ENCODE data around the gene CNN2. TPM values are rescaled to one million over a fixed set of nuclear protein-coding genes. Genes with fewer than 3 reads are reported as not detected.

Gene CNN2
- total RNA-seq, 6 experiments from 2014 or later = 16.4 to 53.8 (median 22.2) TPM

GRCh38 chr19:1080360-1081161 lies 54.2 kb downstream of the CNN2 start:
- intact Hi-C loops (cut with DNase I) = no loop called here
- DNase-seq = peak in 1 of 3 donors; percentile 56
- TF ChIP-seq POLR2A (IDR thresholded peaks at IDR 0.05) (no peak), CTCF (IDR thresholded peaks at IDR 0.05) (no peak)
- H3K27ac ChIP-seq = no peak overlapping the region
- 92% methylated on average over 12 of the region's 50 CpGs for WGBS (ENCODE audit: insufficient coverage, low coverage, low lambda C conversion rate, missing lambda C conversion rate)
- H3K36me3 ChIP-seq = no peaks in the 10 kb centered on the region
- ATAC-seq = no peak
- no peaks in the 10 kb centered on the region for H3K9me3 ChIP-seq
- H3K4me3 ChIP-seq = no peak overlapping the region
- H3K27me3 ChIP-seq = no peaks in the 10 kb centered on the region
- peaks cover 0 to 18% (median 6%) of the 10 kb centered on the region in 4 donors for H3K4me1 ChIP-seq

- intact Hi-C loops (cut with DNase I) = no loop called here
- DNase-seq = peak in 2 of 3 donors; percentile 29 to 72
- Histone ChIP-seq H3K9me3 (no peaks in the 10 kb centered on the region), H3K4me1 (peaks cover 0 to 14% (median 3%) of the 10 kb centered on the region in 4 donors), H3K27ac (no peak overlapping the region), H3K36me3 (peaks cover 0 to under 1% (median 0%) of the 10 kb centered on the region in 4 donors), H3K27me3 (no peaks in the 10 kb centered on the region), H3K4me3 (no peak overlapping the region)
- TF ChIP-seq POLR2A (IDR thresholded peaks at IDR 0.05) = no peak
- no peak for TF ChIP-seq CTCF (IDR thresholded peaks at IDR 0.05)
- 66% methylated on average over 19 of the region's 58 CpGs for WGBS (ENCODE audit: insufficient coverage, low coverage, low lambda C conversion rate, missing lambda C conversion rate)
- peak in 2 of 4 donors; percentile 1 to 36 for ATAC-seq
These were observed 55.1 kb downstream of the CNN2 start for GRCh38 chr19:1081301-1082164.

- Histone ChIP-seq H3K27me3 (no peaks in the 10 kb centered on the region), H3K9me3 (no peaks in the 10 kb centered on the region), H3K4me1 (peaks cover 0 to 14% (median 3%) of the 10 kb centered on the region in 4 donors), H3K36me3 (peaks cover 0 to 5% (median 0%) of the 10 kb centered on the region in 4 donors), H3K27ac (no peak overlapping the region), H3K4me3 (peak overlapping the region in 1 of 3 donors; percentile 18)
- WGBS (ENCODE audit: insufficient coverage, low coverage, low lambda C conversion rate, missing lambda C conversion rate) = 26% methylated on average over 21 of the region's 51 CpGs
- intact Hi-C loops (cut with DNase I) = no loop called here
- DNase-seq = peak; percentile 79 to 88 (median 86)
- ATAC-seq = peak; percentile 76 to 82 (median 78)
- TF ChIP-seq CTCF (IDR thresholded peaks at IDR 0.05) (no peak), POLR2A (IDR thresholded peaks at IDR 0.05) (no peak)
These were observed 55.9 kb downstream of the CNN2 start for GRCh38 chr19:1082165-1082927.
